ENCODE results near the gene SLC22A23.

DNA sequence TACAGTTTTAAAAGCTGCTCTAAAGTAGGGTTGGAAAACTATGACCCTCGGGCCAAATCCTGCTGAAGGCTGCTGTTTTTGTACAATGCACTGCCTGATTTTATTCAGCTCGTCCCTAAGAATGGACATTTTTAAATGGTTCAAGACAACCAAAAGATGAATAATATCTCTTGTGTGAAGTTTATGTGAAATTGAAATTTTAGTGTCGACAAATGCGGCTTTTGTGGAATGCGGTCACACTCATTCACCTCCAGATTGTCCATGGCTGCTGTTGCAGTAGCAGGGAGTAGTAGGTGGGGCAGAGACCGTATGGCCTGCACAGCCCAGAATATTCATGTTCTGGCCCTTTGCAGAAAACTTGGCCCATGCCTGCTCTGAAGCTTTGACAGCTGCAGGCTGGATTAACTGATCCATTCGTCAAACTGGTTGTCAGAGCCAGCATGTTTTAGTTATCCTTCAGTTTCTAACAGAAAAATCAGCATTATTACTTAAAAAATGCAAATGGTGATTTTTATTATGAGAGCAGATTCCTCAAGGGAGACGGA lies 106.5 kb downstream of the SLC22A23 start:
- TF ChIP-seq, protein P1, sequence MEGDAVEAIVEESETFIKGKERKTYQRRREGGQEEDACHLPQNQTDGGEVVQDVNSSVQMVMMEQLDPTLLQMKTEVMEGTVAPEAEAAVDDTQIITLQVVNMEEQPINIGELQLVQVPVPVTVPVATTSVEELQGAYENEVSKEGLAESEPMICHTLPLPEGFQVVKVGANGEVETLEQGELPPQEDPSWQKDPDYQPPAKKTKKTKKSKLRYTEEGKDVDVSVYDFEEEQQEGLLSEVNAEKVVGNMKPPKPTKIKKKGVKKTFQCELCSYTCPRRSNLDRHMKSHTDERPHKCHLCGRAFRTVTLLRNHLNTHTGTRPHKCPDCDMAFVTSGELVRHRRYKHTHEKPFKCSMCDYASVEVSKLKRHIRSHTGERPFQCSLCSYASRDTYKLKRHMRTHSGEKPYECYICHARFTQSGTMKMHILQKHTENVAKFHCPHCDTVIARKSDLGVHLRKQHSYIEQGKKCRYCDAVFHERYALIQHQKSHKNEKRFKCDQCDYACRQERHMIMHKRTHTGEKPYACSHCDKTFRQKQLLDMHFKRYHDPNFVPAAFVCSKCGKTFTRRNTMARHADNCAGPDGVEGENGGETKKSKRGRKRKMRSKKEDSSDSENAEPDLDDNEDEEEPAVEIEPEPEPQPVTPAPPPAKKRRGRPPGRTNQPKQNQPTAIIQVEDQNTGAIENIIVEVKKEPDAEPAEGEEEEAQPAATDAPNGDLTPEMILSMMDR (IDR thresholded peaks at IDR 0.05) = no peak
- TF ChIP-seq POLR2A (IDR thresholded peaks at IDR 0.05) = no peak
